NCI-H2081 treated with DMSO at 0.1 percent for 48 hours (cell line): Measurements from ENCODE around the gene ENPEP.
"Not testable (repeated sequence)": the region's sequence is repeated elsewhere in the genome, so short reads cannot be mapped to it uniquely, and the experiment has no call there.

Source experiments
- DNase-seq: peaks from one replicate; lab custom pipeline; 2025; lab: John Stamatoyannopoulos, UW

ENPEP gene

GRCh38 chr4:110516106-110516922 is 40.4 kb downstream of the ENPEP start:
- DNase-seq: no peak

GRCh38 chr4:110518889-110519490 is 43.0 kb downstream of the ENPEP start:
- DNase-seq: no peak

GRCh38 chr4:110520886-110521285 is 44.9 kb downstream of the ENPEP start:
- DNase-seq: no peak

GRCh38 chr4:110526589-110526988 is 50.6 kb downstream of the ENPEP start:
- no peak for DNase-seq

GRCh38 chr4:110527156-110527555 is 51.2 kb downstream of the ENPEP start:
- DNase-seq: no peak

GRCh38 chr4:110532901-110533589 is 57.1 kb downstream of the ENPEP start:
- DNase-seq: no peak

GRCh38 chr4:110533590-110533910 is 57.6 kb downstream of the ENPEP start:
- DNase-seq: no peak

- DNase-seq: no peak
Observed at GRCh38 chr4:110533940-110534339, 58.0 kb downstream of the ENPEP start.

- no peak for DNase-seq
Observed at GRCh38 chr4:110540581-110540980, 64.6 kb downstream of the ENPEP start.

GRCh38 chr4:110540982-110541451 is 65.1 kb downstream of the ENPEP start:
- no peak for DNase-seq

GRCh38 chr4:110543577-110543976 is 67.6 kb downstream of the ENPEP start:
- no peak for DNase-seq

- DNase-seq: no peak
Observed at GRCh38 chr4:110544594-110544993, 68.6 kb downstream of the ENPEP start.

- no peak for DNase-seq
Observed at GRCh38 chr4:110550260-110550659, 74.3 kb downstream of the ENPEP start.

- DNase-seq: no peak
Observed at GRCh38 chr4:110553197-110553596, 77.2 kb downstream of the ENPEP start.

GRCh38 chr4:110567214-110567613 is 91.3 kb downstream of the ENPEP start:
- DNase-seq: no peak

- DNase-seq: not testable (repeated sequence)
Observed at GRCh38 chr4:110576696-110577095, 100.7 kb downstream of the ENPEP start.

GRCh38 chr4:110586131-110586850 is 110.3 kb downstream of the ENPEP start:
- DNase-seq: no peak

- no peak for DNase-seq
Observed at GRCh38 chr4:110587666-110588285, 111.8 kb downstream of the ENPEP start.

- DNase-seq: no peak
Observed at GRCh38 chr4:110589297-110589696, 113.3 kb downstream of the ENPEP start.

- DNase-seq: no peak
Observed at GRCh38 chr4:110595583-110595982, 119.6 kb downstream of the ENPEP start.

- DNase-seq: no peak
Observed at GRCh38 chr4:110596431-110596830, 120.5 kb downstream of the ENPEP start.

- DNase-seq: no peak
Observed at GRCh38 chr4:110597582-110597981, 121.6 kb downstream of the ENPEP start.
